GM19035 (cell line): Measurements from ENCODE around the gene PIK3R4.

Experiments
- ATAC-seq: cut with Tn5 transposase; IDR thresholded peaks from one replicate; pipeline ENCODE4 v1.9.1; 2021; ENCODE audit not compliant: unreplicated experiment

The PIK3R4 gene

GRCh38 chr3:130741946-130742610 is 4.6 kb downstream of the PIK3R4 start:
- no peak for ATAC-seq

GRCh38 chr3:130739848-130740247 is 6.8 kb downstream of the PIK3R4 start:
- no peak for ATAC-seq

- no peak for ATAC-seq
Observed at GRCh38 chr3:130738241-130738640, 8.4 kb downstream of the PIK3R4 start.

GRCh38 chr3:130737622-130738021 is 9.0 kb downstream of the PIK3R4 start:
- no peak for ATAC-seq

- ATAC-seq, result no peak
Observed at GRCh38 chr3:130733236-130733875, 13.3 kb downstream of the PIK3R4 start.

GRCh38 chr3:130732501-130732900 is 14.1 kb downstream of the PIK3R4 start:
- ATAC-seq, result no peak

- ATAC-seq, result no peak
Observed at GRCh38 chr3:130731817-130732216, 14.8 kb downstream of the PIK3R4 start.

GRCh38 chr3:130729154-130729553 is 17.5 kb downstream of the PIK3R4 start:
- no peak for ATAC-seq

- ATAC-seq, result no peak
Observed at GRCh38 chr3:130728037-130728436, 18.6 kb downstream of the PIK3R4 start.

GRCh38 chr3:130725746-130726145 is 20.9 kb downstream of the PIK3R4 start:
- ATAC-seq, result no peak

- ATAC-seq, result no peak
Observed at GRCh38 chr3:130715616-130716015, 31.0 kb downstream of the PIK3R4 start.

GRCh38 chr3:130712718-130713423 is 33.8 kb downstream of the PIK3R4 start:
- ATAC-seq, result no peak

GRCh38 chr3:130711565-130712324 is 34.9 kb downstream of the PIK3R4 start:
- ATAC-seq, result no peak

- ATAC-seq, result no peak
Observed at GRCh38 chr3:130709671-130710070, 37.0 kb downstream of the PIK3R4 start.

GRCh38 chr3:130707902-130708601 is 38.6 kb downstream of the PIK3R4 start:
- no peak for ATAC-seq

- no peak for ATAC-seq
Observed at GRCh38 chr3:130705501-130705900, 41.1 kb downstream of the PIK3R4 start.

GRCh38 chr3:130702985-130703384 is 43.6 kb downstream of the PIK3R4 start:
- no peak for ATAC-seq

GRCh38 chr3:130700541-130700940 is 46.1 kb downstream of the PIK3R4 start:
- ATAC-seq, result no peak

GRCh38 chr3:130699765-130700164 is 46.9 kb downstream of the PIK3R4 start:
- peak; percentile 68 for ATAC-seq

GRCh38 chr3:130693314-130693713 is 53.3 kb downstream of the PIK3R4 start:
- ATAC-seq, result no peak

GRCh38 chr3:130692455-130692854 is 54.2 kb downstream of the PIK3R4 start:
- no peak for ATAC-seq
